Retinal pigment epithelial cell (primary cell): ENCODE data around the gene PCID2.

ENCODE experiments used
- DNase-seq: peaks from one replicate; pipeline ENCODE4 v3.0.0-alpha.2; 2010; ENCODE audit warnings: low read depth
- H3K4me3 ChIP-seq: 2 replicates; pipeline ENCODE4 v1.5.1; 2011; ENCODE audit warnings: mild to moderate bottlenecking, low read length, control low read depth, moderate library complexity
- CTCF ChIP-seq: conservative IDR thresholded peaks from 2 replicates; pipeline ENCODE4 v1.5.1; 2011; ENCODE audit warnings: low read depth, low read length, control low read depth, inconsistent platforms

Gene PCID2

GRCh38 chr13:113207890-113208420, 514 bp downstream of the PCID2 start:
- no peak for TF ChIP-seq CTCF
- peak overlapping the region; percentile 83 for H3K4me3 ChIP-seq
- DNase-seq: no peak

GRCh38 chr13:113207460-113207859, 1.0 kb downstream of the PCID2 start:
- TF ChIP-seq CTCF: no peak

GRCh38 chr13:113205428-113205931, 3.0 kb downstream of the PCID2 start:
- no peak overlapping the region for H3K4me3 ChIP-seq
- no peak for DNase-seq
- no peak for TF ChIP-seq CTCF

More at GRCh38 chr13:113207460-113207859, 1.0 kb downstream of the PCID2 start:
- H3K4me3 ChIP-seq: peak overlapping the region; percentile 83
- no peak for DNase-seq

- no peak for TF ChIP-seq CTCF
- no peak overlapping the region for H3K4me3 ChIP-seq
Observed at GRCh38 chr13:113204378-113204734, 4.1 kb downstream of the PCID2 start.

GRCh38 chr13:113203507-113204377, 4.7 kb downstream of the PCID2 start:
- DNase-seq: no peak
- H3K4me3 ChIP-seq: no peak overlapping the region
- TF ChIP-seq CTCF: no peak

More at GRCh38 chr13:113204378-113204734, 4.1 kb downstream of the PCID2 start:
- DNase-seq: no peak

GRCh38 chr13:113202912-113203311, 5.6 kb downstream of the PCID2 start:
- no peak for TF ChIP-seq CTCF
- no peak overlapping the region for H3K4me3 ChIP-seq
- DNase-seq: no peak

DNA sequence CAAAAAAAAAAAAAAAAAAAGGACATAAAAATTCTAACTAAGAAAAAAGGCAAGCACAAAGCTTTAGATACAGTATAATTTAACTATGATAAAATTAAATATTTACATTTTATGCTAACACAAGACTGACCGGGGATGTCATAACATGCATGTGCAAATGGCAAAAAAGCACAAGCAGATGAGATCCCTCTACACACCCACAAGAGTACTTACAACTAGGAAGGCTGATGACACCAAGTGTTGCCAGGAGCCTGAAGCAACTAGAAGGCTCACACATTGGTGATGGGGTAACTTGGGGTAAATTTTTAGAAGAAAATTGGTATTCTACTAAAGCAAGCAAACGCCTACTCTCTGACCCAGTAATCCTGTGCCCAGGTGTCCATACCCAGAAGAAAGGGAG, 6.7 kb downstream of the PCID2 start:
- H3K4me3 ChIP-seq: no peak overlapping the region
- TF ChIP-seq CTCF: no peak

More for the DNA sequence above, 6.7 kb downstream of the PCID2 start:
- no peak for DNase-seq
